CD14-positive monocyte (primary cell): ENCODE measurements around the gene PPP1R1C. TPM values are rescaled to one million over a fixed set of nuclear protein-coding genes. Genes with fewer than 3 reads are reported as not detected.
"Not testable (repeated sequence)": the region's sequence is repeated elsewhere in the genome, so short reads cannot be mapped to it uniquely, and the experiment has no call there.

ENCODE experiments used
- DNase-seq, 3 donors: peaks; one replicate each; pipeline ENCODE4 v3.0.0-alpha.2; 2011 to 2022
- H2AFZ ChIP-seq: 2 replicates; pipeline ENCODE4 v1.6.0; 2012; ENCODE audit warnings: mild to moderate bottlenecking, low read depth, low read length, inconsistent platforms; ENCODE audit not compliant: insufficient read depth, poor library complexity, severe bottlenecking
- H3K27ac ChIP-seq, 2 donors: 1 replicate in 1 of 2; 2 replicates in 1 of 2; pipeline ENCODE4 v1.5.1; 2012 to 2013; ENCODE audit warnings: low read length in 2 of 2, control low read depth in 1 of 2, inconsistent platforms in 1 of 2, low read depth in 1 of 2, mild to moderate bottlenecking in 1 of 2
- H3K27me3 ChIP-seq, 2 donors: one replicate each; pipeline versions ENCODE4 v1.6.0 to v1.6.1; 2011 to 2013; ENCODE audit warnings: low read length in 2 of 2; ENCODE audit not compliant: control insufficient read depth in 2 of 2, insufficient read depth in 2 of 2
- H3K36me3 ChIP-seq, 2 donors: replicated peaks in 1 of 2; 1 replicate in 1 of 2; 2 replicates in 1 of 2; pipeline versions ENCODE4 v1.5.1 to v1.6.1; 2012 to 2013; ENCODE audit warnings: low read length in 2 of 2, control low read depth in 1 of 2, inconsistent platforms in 1 of 2, mild to moderate bottlenecking in 1 of 2; ENCODE audit not compliant: insufficient read depth in 2 of 2, control insufficient read depth in 1 of 2
- H3K4me1 ChIP-seq, 2 donors: 1 replicate in 1 of 2; 2 replicates in 1 of 2; pipeline versions ENCODE4 v1.5.1 to v1.6.1; 2012 to 2013; ENCODE audit warnings: low read length in 2 of 2, control low read depth in 1 of 2, inconsistent platforms in 1 of 2, mild to moderate bottlenecking in 1 of 2, moderate library complexity in 1 of 2; ENCODE audit not compliant: insufficient read depth in 2 of 2, control insufficient read depth in 1 of 2
- H3K4me2 ChIP-seq: replicated peaks from 2 replicates; pipeline ENCODE3; 2012; ENCODE audit warnings: low read length, moderate library complexity, mild to moderate bottlenecking; ENCODE audit not compliant: poor library complexity, severe bottlenecking; ENCODE audit errors: extremely low read depth
- H3K4me3 ChIP-seq, 3 experiments: fragments of 200-600 bp in 1 of 3; sonication (generic) in 1 of 3; replicated peaks in 1 of 3; 1 replicate in 2 of 3; 2 replicates in 1 of 3; pipeline ENCODE4 v1.5.1; 2011 to 2013; ENCODE audit warnings: low read length in 3 of 3, mild to moderate bottlenecking in 3 of 3, control low read depth in 2 of 3, low read depth in 2 of 3, inconsistent platforms in 1 of 3, moderate library complexity in 1 of 3
- H3K79me2 ChIP-seq: 2 replicates; pipeline ENCODE4 v1.6.0; 2012; ENCODE audit warnings: mild to moderate bottlenecking, control low read depth, inconsistent platforms, low read length, moderate library complexity; ENCODE audit not compliant: insufficient read depth
- H3K9ac ChIP-seq: 2 replicates; pipeline ENCODE4 v1.6.0; 2017; ENCODE audit warnings: low read length, mild to moderate bottlenecking; ENCODE audit not compliant: insufficient read depth, poor library complexity, severe bottlenecking
- H3K9me3 ChIP-seq, 2 donors: replicated peaks in 1 of 2; 1 replicate in 1 of 2; 2 replicates in 1 of 2; pipeline versions ENCODE4 v1.5.1 to v1.6.1; 2012 to 2013; ENCODE audit warnings: low read length in 2 of 2, control low read depth in 1 of 2; ENCODE audit not compliant: control insufficient read depth in 1 of 2, insufficient read depth in 1 of 2
- H4K20me1 ChIP-seq: 2 replicates; pipeline ENCODE4 v1.6.0; 2012; ENCODE audit warnings: mild to moderate bottlenecking, low read length, control low read depth, moderate library complexity; ENCODE audit not compliant: insufficient read depth
- H3K27ac Mint-ChIP-seq, 7 donors: one replicate each; pipeline ENCODE4 v1.8.0; 2020; ENCODE audit warnings: mild to moderate bottlenecking in 7 of 7, mixed read lengths in 7 of 7, moderate library complexity in 6 of 7, inconsistent platforms in 2 of 7
- H3K27me3 Mint-ChIP-seq, 3 donors: one replicate each; pipeline ENCODE4 v1.8.0; 2021 to 2022; ENCODE audit warnings: low read depth in 3 of 3, mild to moderate bottlenecking in 3 of 3, mixed read lengths in 3 of 3, moderate library complexity in 3 of 3, inconsistent platforms in 1 of 3
- H3K36me3 Mint-ChIP-seq, 2 donors: one replicate each; pipeline ENCODE4 v1.8.0; 2020; ENCODE audit warnings: mixed read lengths in 2 of 2, inconsistent platforms in 1 of 2, mild to moderate bottlenecking in 1 of 2
- H3K4me1 Mint-ChIP-seq: one replicate; pipeline ENCODE4 v1.8.0; 2020; ENCODE audit warnings: mild to moderate bottlenecking, mixed read lengths
- H3K4me3 Mint-ChIP-seq, 2 donors: one replicate each; pipeline ENCODE4 v1.8.0; 2020; ENCODE audit warnings: mild to moderate bottlenecking in 2 of 2, mixed read lengths in 2 of 2, moderate library complexity in 1 of 2
- H3K9me3 Mint-ChIP-seq, 7 donors: one replicate each; pipeline ENCODE4 v1.8.0; 2020 to 2022; ENCODE audit warnings: mixed read lengths in 7 of 7, mild to moderate bottlenecking in 6 of 7, moderate library complexity in 6 of 7, inconsistent platforms in 2 of 7
- CTCF ChIP-seq: fragments of 200-600 bp; IDR thresholded peaks from one replicate; pipeline ENCODE4 v1.8.0; 2022; ENCODE audit warnings: antibody characterized with exemption, mild to moderate bottlenecking
- WGBS: methylation state at CpG from one replicate; pipeline ENCODE4 v1.1.5; 2013; ENCODE audit warnings: missing lambda C conversion rate; ENCODE audit not compliant: insufficient coverage; 5-methylcytosine and 5-hydroxymethylcytosine counted together
- intact Hi-C, 2 donors: fragments of 100-400 bp; cut with micrococcal nuclease; formaldehyde crosslinking; loops; one replicate each; pipeline versions ENCODE4 v1.15.0 to v1.15.1; 2023
- polyA plus RNA-seq, 3 donors: library from polyadenylated mRNA; depleted of rRNA in 1 of 3; unstranded in 2 of 3; stranded (reverse) in 1 of 3; fragments of 300-500 nt in 2 of 3; fragments of >200 nt in 1 of 3; fragmentation: Illumina TruSeq in 2 of 3; gene quantifications; 1 replicate in 2 of 3; 2 replicates in 1 of 3; pipeline ENCODE4 v1.2.3, GENCODE V29; 2012 to 2021

The PPP1R1C gene
- polyA plus RNA-seq, 3 donors = not detected

- no peaks in the 10 kb centered on the region for H3K4me1 ChIP-seq
- no peak overlapping the region for H3K4me2 ChIP-seq
These were observed 26.1 kb upstream of the PPP1R1C start for GRCh38 chr2:181959508-181959907.

GRCh38 chr2:181961167-181961566 lies 24.5 kb upstream of the PPP1R1C start:
- H3K79me2 ChIP-seq, H3K9ac ChIP-seq, intact Hi-C loops, H3K4me3 Mint-ChIP-seq, H4K20me1 ChIP-seq, H3K36me3 Mint-ChIP-seq, H3K27ac Mint-ChIP-seq, H3K4me2 ChIP-seq, H3K27ac ChIP-seq, H2AFZ ChIP-seq, H3K9me3 ChIP-seq, H3K9me3 Mint-ChIP-seq, H3K4me1 Mint-ChIP-seq, H3K27me3 ChIP-seq, H3K27me3 Mint-ChIP-seq, DNase-seq, H3K4me1 ChIP-seq, H3K36me3 ChIP-seq, H3K4me3 ChIP-seq: not testable (repeated sequence)
- 98% methylated on average over 8 of the region's 8 CpGs for WGBS

More at GRCh38 chr2:181959508-181959907, 26.1 kb upstream of the PPP1R1C start:
- intact Hi-C loops = loop anchor here in 1 of 2 donors (10.0 kb wide), 1 partner anchor 215 kb away; no protein-coding TSS in a partner anchor
- H3K4me3 Mint-ChIP-seq = no peak overlapping the region
- H3K27ac Mint-ChIP-seq = no peak overlapping the region
- peaks cover 0 to 3% (median 0%) of the 10 kb centered on the region in 7 donors for H3K9me3 Mint-ChIP-seq
- H4K20me1 ChIP-seq = no peaks in the 10 kb centered on the region
- peaks cover 0 to 2% (median 0%) of the 10 kb centered on the region in 3 donors for H3K27me3 Mint-ChIP-seq
- H3K36me3 Mint-ChIP-seq = no peaks in the 10 kb centered on the region
- H2AFZ ChIP-seq = no peak overlapping the region
- H3K79me2 ChIP-seq = no peaks in the 10 kb centered on the region
- H3K9ac ChIP-seq = no peak overlapping the region
- no peaks in the 10 kb centered on the region for H3K27me3 ChIP-seq
- no peaks in the 10 kb centered on the region for H3K9me3 ChIP-seq
- no peaks in the 10 kb centered on the region for H3K36me3 ChIP-seq
- no peak for TF ChIP-seq CTCF
- no peak overlapping the region for H3K27ac ChIP-seq
- H3K4me1 Mint-ChIP-seq = peaks cover 1% of the 10 kb centered on the region
- no peak overlapping the region for H3K4me3 ChIP-seq
- no peak for DNase-seq
